DMS53 treated with DMSO at 0.1 percent for 48 hours (cell line): ENCODE results near the gene VCAN.
A peak's percentile ranks its signal among the peaks of the same experiment; 100 is the strongest.
"Not testable (repeated sequence)": the region's sequence is repeated elsewhere in the genome, so short reads cannot be mapped to it uniquely, and the experiment has no call there.

ENCODE experiments used
- DNase-seq: peaks from one replicate; lab custom pipeline; 2025; ENCODE audit not compliant: unreplicated experiment; lab: John Stamatoyannopoulos, UW

VCAN gene

DNA sequence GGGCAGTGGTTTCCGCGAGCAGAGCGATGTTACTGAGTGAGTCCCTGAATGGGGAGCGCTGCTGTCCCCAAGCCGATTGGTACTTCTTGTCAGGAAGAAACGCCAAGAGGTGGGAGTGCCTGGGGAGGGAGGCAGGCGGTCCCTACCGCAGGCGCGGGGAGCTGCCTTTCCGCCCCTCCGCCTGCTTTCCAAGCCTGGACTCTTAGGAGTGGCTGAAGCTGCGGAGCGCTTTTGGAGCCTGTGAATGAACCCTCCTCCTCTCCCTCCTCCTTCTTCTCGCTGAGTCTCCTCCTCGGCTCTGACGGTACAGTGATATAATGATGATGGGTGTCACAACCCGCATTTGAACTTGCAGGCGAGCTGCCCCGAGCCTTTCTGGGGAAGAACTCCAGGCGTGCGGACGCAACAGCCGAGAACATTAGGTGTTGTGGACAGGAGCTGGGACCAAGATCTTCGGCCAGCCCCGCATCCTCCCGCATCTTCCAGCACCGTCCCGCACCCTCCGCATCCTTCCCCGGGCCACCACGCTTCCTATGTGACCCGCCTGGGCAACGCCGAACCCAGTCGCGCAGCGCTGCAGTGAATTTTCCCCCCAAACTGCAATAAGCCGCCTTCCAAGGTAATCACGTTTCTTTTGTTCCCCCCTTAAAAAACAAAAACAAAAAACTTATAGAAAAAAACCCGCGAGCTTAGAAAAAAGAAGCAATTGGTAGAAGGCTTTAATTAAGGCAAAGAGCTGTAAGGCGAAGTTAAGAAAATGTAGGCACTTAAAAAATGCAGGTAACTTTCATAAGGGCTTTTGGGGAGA is at the start of gene VCAN:
TSS of gene VCAN (plus strand) at position 340 of the 808 bp plus-strand sequence. CDS start 11,775 bp downstream, outside the sequence.
- peak; percentile 17 for DNase-seq

DNA sequence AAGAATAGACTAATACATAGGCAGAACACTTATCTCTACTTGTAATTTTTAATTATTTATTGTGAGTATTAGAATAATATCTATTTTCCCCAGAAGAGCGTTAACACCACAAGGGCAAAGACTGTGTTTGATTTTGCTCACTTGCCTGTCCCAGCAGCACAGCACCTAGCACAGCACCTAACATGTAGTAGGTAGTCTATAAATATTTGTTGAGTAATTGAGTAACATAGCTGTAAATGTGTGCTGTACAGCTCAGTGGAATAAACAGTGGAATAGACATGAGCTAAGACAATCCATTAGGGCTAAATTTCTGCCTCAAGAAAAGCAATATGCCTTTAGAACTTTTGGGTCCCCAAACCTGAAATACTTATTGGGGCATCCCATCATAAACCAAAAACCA is 49.3 kb upstream of the VCAN start:
- no peak for DNase-seq

GRCh38 chr5:83426855-83427254 is 44.7 kb upstream of the VCAN start:
- DNase-seq: no peak

- DNase-seq: no peak
Measured at GRCh38 chr5:83428126-83428525, 43.4 kb upstream of the VCAN start.

DNA sequence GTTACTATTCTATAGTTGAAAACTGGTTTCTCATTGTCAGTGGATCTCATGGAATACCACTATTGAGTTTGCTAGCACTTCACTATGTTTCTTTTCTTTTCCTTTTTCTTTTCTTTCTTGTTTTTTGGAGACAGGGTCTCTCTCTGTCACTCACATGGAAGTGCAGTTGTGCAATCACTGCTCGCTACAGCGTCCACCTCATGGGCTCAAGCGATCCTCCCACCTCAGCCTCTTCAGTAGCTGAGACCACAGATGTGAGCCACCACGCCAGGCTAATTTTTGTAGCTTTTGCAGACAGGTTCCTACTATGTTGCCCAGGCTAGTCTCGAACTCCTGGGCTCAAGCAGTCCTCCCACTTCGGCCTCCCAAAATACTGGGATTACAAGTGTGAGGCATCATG is 42.7 kb upstream of the VCAN start:
- no peak for DNase-seq

- DNase-seq: peak; percentile 64
Measured at GRCh38 chr5:83430130-83431010, 41.2 kb upstream of the VCAN start.

DNA sequence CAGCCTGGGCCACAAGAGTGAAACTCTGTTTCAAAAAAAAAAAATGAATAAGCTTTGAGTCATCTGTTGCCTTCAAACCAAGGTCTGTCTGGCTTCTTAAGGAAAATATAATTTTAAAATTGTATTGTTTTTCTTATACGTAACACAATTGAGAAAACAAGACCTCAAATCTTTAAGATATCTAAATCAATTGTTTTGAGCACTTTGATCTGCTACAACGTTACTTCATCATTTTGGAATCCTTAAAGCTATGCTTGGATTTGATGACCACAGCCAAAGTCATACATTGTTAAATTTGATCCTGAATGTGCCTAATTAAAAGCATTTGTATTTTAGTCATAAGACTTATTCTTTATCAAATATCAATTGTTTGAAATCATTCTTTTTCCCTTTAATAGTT is 37.7 kb upstream of the VCAN start:
- DNase-seq: no peak

- DNase-seq: no peak
Measured at GRCh38 chr5:83434946-83435345, 36.6 kb upstream of the VCAN start.

- no peak for DNase-seq
Measured at GRCh38 chr5:83436276-83436675, 35.3 kb upstream of the VCAN start.

- not testable (repeated sequence) for DNase-seq
Measured at GRCh38 chr5:83437697-83438096, 33.8 kb upstream of the VCAN start.

- no peak for DNase-seq
Measured at GRCh38 chr5:83440826-83441225, 30.7 kb upstream of the VCAN start.

DNA sequence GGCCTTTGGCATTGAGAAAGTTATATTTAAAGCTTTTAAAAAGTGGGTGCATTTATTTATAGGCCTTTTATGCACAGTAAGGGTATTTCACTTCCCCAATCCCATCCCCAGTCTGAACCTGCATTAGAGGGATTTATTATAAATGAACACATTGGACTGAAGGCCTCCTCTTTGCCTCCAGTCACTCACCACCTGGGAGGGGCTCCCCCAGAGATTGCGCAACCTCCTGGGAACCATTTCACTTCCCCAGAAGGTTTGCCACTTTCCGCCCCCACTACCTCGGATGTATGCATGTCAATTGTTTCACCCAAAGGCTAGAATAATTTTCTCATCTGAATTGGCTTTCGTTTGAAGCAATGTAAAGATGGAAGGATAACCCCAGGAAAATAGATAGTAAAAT is 29.8 kb upstream of the VCAN start:
- DNase-seq: no peak

- DNase-seq: no peak
Measured at GRCh38 chr5:83443534-83443933, 28.0 kb upstream of the VCAN start.

DNA sequence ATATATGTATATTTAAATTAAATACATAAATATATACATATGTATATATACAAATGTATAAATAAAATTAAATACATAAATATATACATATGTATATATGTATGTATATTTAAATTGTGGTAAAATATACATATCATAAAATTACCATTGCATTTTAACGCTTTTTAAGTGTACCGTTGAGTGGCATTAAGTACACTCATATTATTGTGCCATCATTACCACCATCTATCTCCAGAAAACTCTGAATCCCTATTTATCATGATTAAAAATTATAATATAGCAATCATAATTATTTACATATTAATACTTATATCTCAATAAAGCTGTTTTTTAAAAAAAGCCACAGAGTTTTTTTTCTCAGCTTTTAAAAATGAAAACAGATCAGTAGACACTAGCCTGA is 27.1 kb upstream of the VCAN start:
- no peak for DNase-seq

- no peak for DNase-seq
Measured at GRCh38 chr5:83446253-83446947, 25.1 kb upstream of the VCAN start.

DNA sequence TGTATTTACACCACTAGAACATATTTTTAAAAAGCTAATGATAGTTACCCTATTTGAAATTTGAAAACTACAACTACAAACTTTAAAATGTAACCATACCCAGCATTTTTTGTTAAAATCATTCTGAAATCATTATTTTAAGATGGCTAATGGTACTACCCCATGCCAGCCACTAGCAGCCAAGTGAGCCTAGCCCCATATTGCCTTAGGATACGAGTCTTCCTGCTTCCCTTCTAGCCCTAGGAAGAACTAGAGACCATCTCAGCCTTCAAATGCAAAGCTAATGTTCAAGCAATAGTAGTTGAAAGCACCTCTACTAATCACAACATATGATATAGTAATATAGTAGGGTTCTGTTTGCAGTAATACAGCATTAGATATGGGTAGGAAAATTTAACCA is 24.0 kb upstream of the VCAN start:
- DNase-seq: no peak

GRCh38 chr5:83450183-83450966 is 21.2 kb upstream of the VCAN start:
- DNase-seq: peak; percentile 66

DNA sequence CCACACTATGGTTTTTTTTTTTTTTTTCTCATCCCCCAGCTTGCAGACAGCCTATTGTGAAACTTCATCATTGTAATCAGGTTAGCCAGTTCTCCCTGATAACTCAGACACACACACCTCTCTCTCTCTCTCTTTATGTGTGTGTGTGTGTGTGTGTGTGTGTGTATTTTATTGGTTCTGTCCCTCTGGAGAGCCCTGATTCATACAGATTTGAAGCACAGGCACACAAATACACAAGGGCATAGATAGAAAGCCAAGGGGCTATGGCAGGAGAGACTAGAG is 20.6 kb upstream of the VCAN start:
- peak; percentile 59 for DNase-seq

GRCh38 chr5:83451955-83452354 is 19.6 kb upstream of the VCAN start:
- DNase-seq: no peak

- no peak for DNase-seq
Measured at GRCh38 chr5:83453937-83454336, 17.6 kb upstream of the VCAN start.

- no peak for DNase-seq
Measured at GRCh38 chr5:83464261-83464660, 7.3 kb upstream of the VCAN start.
